GM23338 (cell line): ENCODE data around the gene CYTL1.

Experiments
- CTCF ChIP-seq, 2 experiments: fragments of 200-600 bp in 1 of 2; sonication (generic) in 1 of 2; conservative IDR thresholded peaks; 2 replicates each; pipeline versions ENCODE4 v1.5.1 to v1.6.1; 2016 to 2017; ENCODE audit warnings: antibody characterized with exemption in 2 of 2, low read depth in 2 of 2, mild to moderate bottlenecking in 2 of 2, moderate library complexity in 1 of 2
- EZH2phosphoT487 ChIP-seq: fragments of 200-600 bp; sonication (generic); IDR thresholded peaks from one replicate; pipeline ENCODE4 v1.8.1; 2018; ENCODE audit warnings: antibody characterized with exemption; ENCODE audit not compliant: unreplicated experiment
- NANOG ChIP-seq: IDR thresholded peaks from 2 replicates; pipeline ENCODE4 v1.6.1; 2016; ENCODE audit warnings: antibody characterized with exemption, borderline replicate concordance
- POLR2AphosphoS5 ChIP-seq: IDR thresholded peaks from 2 replicates; pipeline ENCODE4 v1.6.1; 2016; ENCODE audit warnings: antibody characterized with exemption, low read depth
- REST ChIP-seq: IDR thresholded peaks from one replicate; pipeline ENCODE4 v1.6.1; 2018; ENCODE audit warnings: antibody characterized with exemption; ENCODE audit not compliant: unreplicated experiment
- STAT1 ChIP-seq: IDR thresholded peaks from one replicate; pipeline ENCODE4 v1.6.1; 2016; ENCODE audit warnings: antibody characterized with exemption; ENCODE audit not compliant: unreplicated experiment

- TF ChIP-seq CTCF (conservative IDR thresholded peaks at IDR 0.05; ENCODE audit: low read depth in 2 of 2) (no peak), POLR2AphosphoS5 (no peak), STAT1 (no peak), EZH2phosphoT487 (no peak), REST (no peak), NANOG (no peak)
These were observed 28.9 kb downstream of the CYTL1 start for GRCh38 chr4:4990329-4990728.
